Skeletal muscle tissue (tissue), 4 donors: ENCODE results near the gene IPO9. TPM values are rescaled to one million over a fixed set of nuclear protein-coding genes. Genes with fewer than 3 reads are reported as not detected.
"Not testable (repeated sequence)": the region's sequence is repeated elsewhere in the genome, so short reads cannot be mapped to it uniquely, and the experiment has no call there.

ENCODE experiments used
- H3K27ac ChIP-seq: one replicate; pipeline ENCODE4 v1.7.0; 2013; ENCODE audit warnings: mild to moderate bottlenecking, low read depth, low read length, inconsistent platforms
- H3K27me3 ChIP-seq, 3 donors: one replicate each; pipeline ENCODE4 v1.7.0; 2013; ENCODE audit warnings: low read length in 3 of 3; ENCODE audit not compliant: control insufficient read depth in 3 of 3, insufficient read depth in 3 of 3
- H3K36me3 ChIP-seq, 3 donors: one replicate each; pipeline ENCODE4 v1.7.0; 2013; ENCODE audit warnings: low read length in 3 of 3; ENCODE audit not compliant: control insufficient read depth in 3 of 3, insufficient read depth in 3 of 3
- H3K4me1 ChIP-seq, 3 donors: one replicate each; pipeline ENCODE4 v1.7.0; 2013; ENCODE audit warnings: low read length in 3 of 3, mild to moderate bottlenecking in 3 of 3; ENCODE audit not compliant: control insufficient read depth in 3 of 3, insufficient read depth in 3 of 3
- H3K4me3 ChIP-seq, 3 donors: one replicate each; pipeline ENCODE4 v1.7.0; 2013; ENCODE audit warnings: low read length in 3 of 3
- H3K9ac ChIP-seq, 3 donors: one replicate each; pipeline ENCODE4 v1.7.0; 2013; ENCODE audit warnings: low read length in 3 of 3, mild to moderate bottlenecking in 3 of 3, moderate library complexity in 2 of 3, low read depth in 1 of 3
- H3K9me3 ChIP-seq, 3 donors: one replicate each; pipeline ENCODE4 v1.7.0; 2013; ENCODE audit warnings: low read length in 3 of 3; ENCODE audit not compliant: control insufficient read depth in 3 of 3
- total RNA-seq: library from RNA; depleted of rRNA; stranded (reverse); fragments of >200 nt; gene quantifications from one replicate; pipeline ENCODE4 v1.2.3, GENCODE V29; 2014
- donor health status: Osteomylitis.

IPO9 gene
- total RNA-seq, 1 donor from 2014 or later, result 19.3 TPM

DNA sequence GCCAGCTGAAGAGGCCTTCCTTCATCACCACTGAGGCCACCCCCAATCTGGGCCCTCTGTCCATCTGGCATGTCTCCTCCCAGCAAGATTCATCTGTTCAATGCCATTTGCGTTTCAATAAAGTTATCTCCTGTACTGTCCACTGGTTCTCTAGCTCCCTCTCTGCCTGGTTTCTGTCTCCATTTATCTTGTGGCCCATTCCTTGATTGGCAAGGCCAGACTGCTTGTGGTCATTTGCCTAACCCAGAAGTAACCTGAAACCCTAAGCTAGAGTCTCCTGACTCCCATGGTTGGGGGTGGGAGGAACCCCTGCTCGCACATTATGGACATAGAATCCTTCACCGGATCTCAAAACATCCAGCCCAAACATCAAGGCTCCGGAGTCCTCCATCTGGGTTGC lies 2.1 kb upstream of the IPO9 start:
- H3K9me3 ChIP-seq, result no peaks in the 10 kb centered on the region
- H3K27ac ChIP-seq, result peak overlapping the region; percentile 9
- H3K36me3 ChIP-seq, result no peaks in the 10 kb centered on the region
- peaks cover 14 to 37% (median 24%) of the 10 kb centered on the region in 3 donors for H3K4me1 ChIP-seq
- no peaks in the 10 kb centered on the region for H3K27me3 ChIP-seq
- no peak overlapping the region for H3K9ac ChIP-seq
- no peak overlapping the region for H3K4me3 ChIP-seq

DNA sequence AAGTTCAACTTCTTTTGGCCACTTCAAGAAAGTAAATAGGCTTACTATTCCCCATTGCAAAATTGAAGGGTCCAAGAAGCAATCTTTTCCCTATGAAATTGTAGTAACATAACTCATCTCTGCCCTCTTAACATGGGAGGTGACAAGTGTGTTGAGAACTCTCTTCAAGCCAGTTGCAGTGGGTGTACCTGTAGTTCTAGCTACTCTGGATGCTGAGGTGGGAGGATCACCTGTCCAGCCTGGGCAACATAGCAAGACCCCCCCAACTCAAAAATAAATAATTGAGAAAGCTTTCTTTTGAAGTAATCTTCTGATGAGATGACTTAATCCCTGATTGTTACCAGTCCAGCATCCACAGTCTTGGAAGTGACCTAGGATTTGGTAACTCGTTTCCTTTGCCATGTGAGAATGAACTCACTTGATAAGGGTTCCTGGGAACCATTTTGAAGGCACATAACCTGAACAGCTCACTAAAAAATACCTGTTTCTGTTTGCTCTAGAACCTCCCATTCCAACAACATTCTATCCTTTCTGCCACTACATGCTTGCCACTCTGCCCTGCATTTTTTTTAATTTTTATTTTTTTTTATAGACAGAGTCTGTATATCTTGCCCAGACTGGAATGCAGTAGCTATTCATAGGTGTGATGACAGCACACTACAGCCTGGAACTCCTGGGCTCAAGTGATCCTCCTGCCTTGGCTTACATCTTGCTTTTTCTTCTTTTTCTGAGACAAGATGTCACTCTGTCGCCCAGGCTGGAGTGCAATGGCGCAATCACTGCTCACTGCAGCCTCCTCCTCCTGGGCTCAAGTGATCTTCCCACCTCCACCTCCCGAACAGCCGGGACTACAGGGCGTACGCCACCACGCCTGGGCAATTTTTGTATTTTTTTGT lies 1.4 kb upstream of the IPO9 start:
- no peaks in the 10 kb centered on the region for H3K36me3 ChIP-seq
- H3K4me3 ChIP-seq, result no peak overlapping the region
- no peaks in the 10 kb centered on the region for H3K9me3 ChIP-seq
- H3K27ac ChIP-seq, result peak overlapping the region; percentile 9
- H3K9ac ChIP-seq, result no peak overlapping the region
- peaks cover 16 to 39% (median 24%) of the 10 kb centered on the region in 3 donors for H3K4me1 ChIP-seq
- no peaks in the 10 kb centered on the region for H3K27me3 ChIP-seq

GRCh38 chr1:201828217-201828819 lies 639 bp upstream of the IPO9 start:
- H3K4me3 ChIP-seq, result peak overlapping the region in 2 of 3 donors; percentile 0 to 46
- peaks cover 14 to 35% (median 24%) of the 10 kb centered on the region in 3 donors for H3K4me1 ChIP-seq
- H3K36me3 ChIP-seq, result no peaks in the 10 kb centered on the region
- H3K27me3 ChIP-seq, result no peaks in the 10 kb centered on the region
- no peak overlapping the region for H3K9ac ChIP-seq
- no peaks in the 10 kb centered on the region for H3K9me3 ChIP-seq
- H3K27ac ChIP-seq, result peak overlapping the region; percentile 95

- no peaks in the 10 kb centered on the region for H3K27me3 ChIP-seq
- peaks cover 14 to 27% (median 24%) of the 10 kb centered on the region in 3 donors for H3K4me1 ChIP-seq
- H3K36me3 ChIP-seq, result no peaks in the 10 kb centered on the region
- no peak overlapping the region for H3K4me3 ChIP-seq
- no peak overlapping the region for H3K9ac ChIP-seq
- H3K27ac ChIP-seq, result no peak overlapping the region
- H3K9me3 ChIP-seq, result no peaks in the 10 kb centered on the region
These were observed 2.4 kb downstream of the IPO9 start for GRCh38 chr1:201831371-201831770.

- Histone ChIP-seq H3K4me1 (peaks cover 12 to 14% (median 13%) of the 10 kb centered on the region in 3 donors), H3K36me3 (peaks cover 0 to 2% (median 0%) of the 10 kb centered on the region in 3 donors), H3K27me3 (no peaks in the 10 kb centered on the region), H3K9me3 (no peaks in the 10 kb centered on the region), H3K9ac (no peak overlapping the region), H3K4me3 (no peak overlapping the region), H3K27ac (no peak overlapping the region)
These were observed 5.7 kb downstream of the IPO9 start for GRCh38 chr1:201834621-201835020.

GRCh38 chr1:201838381-201838780 lies 9.4 kb downstream of the IPO9 start:
- Histone ChIP-seq H3K27me3 (no peaks in the 10 kb centered on the region), H3K27ac (no peak overlapping the region), H3K9me3 (no peaks in the 10 kb centered on the region), H3K9ac (no peak overlapping the region), H3K4me3 (no peak overlapping the region), H3K36me3 (peaks cover 0 to 5% (median 4%) of the 10 kb centered on the region in 3 donors), H3K4me1 (peaks cover 3 to 14% (median 8%) of the 10 kb centered on the region in 3 donors)

GRCh38 chr1:201839089-201839488 lies 10.1 kb downstream of the IPO9 start:
- H3K27me3 ChIP-seq, H3K36me3 ChIP-seq, H3K4me3 ChIP-seq, H3K9me3 ChIP-seq, H3K9ac ChIP-seq, H3K27ac ChIP-seq: not testable (repeated sequence)
- peaks cover 3 to 14% (median 8%) of the 10 kb centered on the region in 3 donors for H3K4me1 ChIP-seq

DNA sequence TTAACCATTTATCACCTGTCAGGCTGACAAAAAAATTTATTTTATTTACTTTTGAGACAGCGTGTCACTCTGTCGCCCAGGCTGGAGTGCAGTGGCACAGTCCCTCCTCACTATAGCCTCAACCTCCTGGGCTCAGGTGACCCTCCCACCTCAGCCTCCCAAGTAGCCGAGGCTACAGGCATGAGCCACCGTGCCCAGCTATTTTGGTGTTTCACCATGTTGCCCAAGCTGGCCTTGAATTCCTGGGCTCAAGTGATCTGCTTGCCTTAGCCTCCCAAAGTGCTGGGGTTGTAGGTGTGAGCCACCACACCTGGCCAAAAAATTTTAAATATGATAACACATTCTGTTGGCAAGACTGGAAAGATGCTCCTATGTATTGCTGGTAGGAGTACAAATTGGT lies 11.1 kb downstream of the IPO9 start:
- no peak overlapping the region for H3K27ac ChIP-seq
- H3K4me1 ChIP-seq, result peaks cover 3 to 14% (median 8%) of the 10 kb centered on the region in 3 donors
- H3K27me3 ChIP-seq, result no peaks in the 10 kb centered on the region
- H3K4me3 ChIP-seq, result no peak overlapping the region
- H3K9ac ChIP-seq, result no peak overlapping the region
- H3K36me3 ChIP-seq, result peaks cover 0 to 5% (median 4%) of the 10 kb centered on the region in 3 donors
- H3K9me3 ChIP-seq, result no peaks in the 10 kb centered on the region

DNA sequence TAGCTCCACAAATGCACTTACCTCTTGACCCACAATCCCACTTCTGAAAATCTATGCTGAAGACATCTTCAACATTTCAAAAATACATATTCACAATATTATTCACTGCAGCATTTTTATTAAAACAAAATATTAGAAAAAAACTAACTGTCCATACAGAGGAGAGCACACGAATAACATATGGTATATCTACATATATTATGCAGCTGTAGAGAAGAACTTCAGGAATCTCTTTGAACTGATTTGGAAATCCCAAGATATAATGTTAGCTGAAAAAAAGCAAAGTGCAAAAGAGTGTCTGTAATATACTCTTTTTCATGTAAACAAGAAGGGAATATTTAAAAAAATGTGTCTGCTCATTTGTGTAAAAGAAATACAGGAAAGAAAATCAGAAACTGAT lies 11.5 kb downstream of the IPO9 start:
- Histone ChIP-seq H3K4me3 (no peak overlapping the region), H3K9me3 (no peaks in the 10 kb centered on the region)

More for the DNA sequence above, 11.5 kb downstream of the IPO9 start:
- Histone ChIP-seq H3K4me1 (peaks cover 3 to 14% (median 8%) of the 10 kb centered on the region in 3 donors), H3K27ac (no peak overlapping the region), H3K36me3 (peaks cover 0 to 5% (median 4%) of the 10 kb centered on the region in 3 donors), H3K9ac (no peak overlapping the region), H3K27me3 (no peaks in the 10 kb centered on the region)
